Measurements from ENCODE around the gene ASTN2.

DNA sequence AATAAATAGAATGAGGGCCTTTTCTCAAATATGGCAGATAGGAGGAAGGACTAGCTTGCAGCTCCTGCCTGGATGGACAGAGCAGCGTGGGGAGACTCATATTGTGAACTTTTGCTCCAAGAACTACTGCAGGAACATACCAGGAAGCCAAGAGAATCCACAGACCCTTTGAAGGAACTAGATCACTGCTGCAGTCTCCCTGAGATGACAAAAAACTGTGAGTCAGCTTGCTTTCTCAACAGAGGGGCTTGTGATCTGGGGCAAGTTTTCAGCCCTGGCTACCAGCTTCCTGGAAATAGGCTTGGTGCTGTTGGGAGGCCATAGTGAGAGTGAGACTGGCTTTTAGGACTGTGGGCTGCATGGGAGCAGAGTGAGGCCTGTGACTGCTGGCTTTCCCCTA, 898.4 kb downstream of the ASTN2 start:
- TF ChIP-seq GATA2 (IDR thresholded peaks at IDR 0.05; ENCODE audit: low read depth, low read length), result no peak
- TF ChIP-seq GATA3 (IDR thresholded peaks at IDR 0.05; ENCODE audit: low read depth, low read length), result no peak

Data from SH-SY5Y (cell line).